Measurements from ENCODE around the gene CLPTM1.
"Not testable (repeated sequence)": the region's sequence is repeated elsewhere in the genome, so short reads cannot be mapped to it uniquely, and the experiment has no call there.

GRCh38 chr19:44913512-44914432 lies 41.4 kb upstream of the CLPTM1 start:
- TF ChIP-seq CTCF, POLR2AphosphoS5, POLR2A (IDR thresholded peaks at IDR 0.05): not testable (repeated sequence)

Data from suprapubic skin (tissue), 4 donors.